Ishikawa (cell line): ENCODE results near the gene RXRA.

ENCODE experiments used
- CEBPB ChIP-seq: IDR thresholded peaks from 2 replicates; pipeline ENCODE4 v1.6.1; 2012
- CREB1 ChIP-seq: IDR thresholded peaks from 2 replicates; pipeline ENCODE4 v1.6.1; 2012; ENCODE audit warnings: low read depth
- EGR1 ChIP-seq: IDR thresholded peaks from 2 replicates; pipeline ENCODE4 v1.6.1; 2012
- EP300 ChIP-seq: IDR thresholded peaks from 2 replicates; pipeline ENCODE4 v1.6.1; 2012; ENCODE audit warnings: borderline replicate concordance
- RAD21 ChIP-seq: IDR thresholded peaks from 2 replicates; pipeline ENCODE4 v1.6.1; 2012; ENCODE audit warnings: low read depth
- REST ChIP-seq: IDR thresholded peaks from 2 replicates; pipeline ENCODE4 v1.6.1; 2012; ENCODE audit warnings: low read depth, mild to moderate bottlenecking
- TAF1 ChIP-seq: IDR thresholded peaks from 2 replicates; pipeline ENCODE4 v1.6.1; 2012; ENCODE audit warnings: low read depth, mild to moderate bottlenecking
- TCF12 ChIP-seq: IDR thresholded peaks from 2 replicates; pipeline ENCODE4 v1.6.1; 2012; ENCODE audit warnings: low read depth
- YY1 ChIP-seq: IDR thresholded peaks from 2 replicates; pipeline ENCODE4 v1.6.1; 2012; ENCODE audit warnings: low read depth
- TF ChIP-seq, protein P1 (sequence below): IDR thresholded peaks from 2 replicates; pipeline ENCODE4 v1.6.1; 2012
- TF ChIP-seq, protein P2 (sequence below): IDR thresholded peaks from 2 replicates; pipeline ENCODE4 v1.6.1; 2012

- no peak for TF ChIP-seq TAF1
- TF ChIP-seq EP300 = no peak
- TF ChIP-seq CEBPB = no peak
- TF ChIP-seq TCF12 = no peak
- no peak for TF ChIP-seq YY1
- TF ChIP-seq REST = no peak
- TF ChIP-seq, protein P1, sequence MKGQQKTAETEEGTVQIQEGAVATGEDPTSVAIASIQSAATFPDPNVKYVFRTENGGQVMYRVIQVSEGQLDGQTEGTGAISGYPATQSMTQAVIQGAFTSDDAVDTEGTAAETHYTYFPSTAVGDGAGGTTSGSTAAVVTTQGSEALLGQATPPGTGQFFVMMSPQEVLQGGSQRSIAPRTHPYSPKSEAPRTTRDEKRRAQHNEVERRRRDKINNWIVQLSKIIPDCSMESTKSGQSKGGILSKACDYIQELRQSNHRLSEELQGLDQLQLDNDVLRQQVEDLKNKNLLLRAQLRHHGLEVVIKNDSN = no peak
- no peak for TF ChIP-seq CREB1
- TF ChIP-seq, protein P2, sequence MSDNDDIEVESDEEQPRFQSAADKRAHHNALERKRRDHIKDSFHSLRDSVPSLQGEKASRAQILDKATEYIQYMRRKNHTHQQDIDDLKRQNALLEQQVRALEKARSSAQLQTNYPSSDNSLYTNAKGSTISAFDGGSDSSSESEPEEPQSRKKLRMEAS = no peak
- no peak for TF ChIP-seq RAD21
- no peak for TF ChIP-seq EGR1
Measured at GRCh38 chr9:134278974-134279640, 47.1 kb upstream of the RXRA start.
